Neural cell (in vitro differentiated cells): ENCODE data around the gene HOXB5. TPM values are rescaled to one million over a fixed set of nuclear protein-coding genes. Genes with fewer than 3 reads are reported as not detected.

Experiments used
- H2AFZ ChIP-seq: fragments of 200-600, 300-800 bp; sonication (generic), shearing (Covaris generic); 2 replicates; pipeline ENCODE4 v1.6.0; 2014; ENCODE audit warnings: low read depth, mild to moderate bottlenecking, antibody characterized with exemption, low read length, moderate library complexity
- H3F3A ChIP-seq: fragments of 200-600 bp; shearing (Covaris generic); 2 replicates; pipeline ENCODE4 v1.6.1; 2016; ENCODE audit warnings: mild to moderate bottlenecking, moderate library complexity, mixed read lengths, antibody characterized with exemption, low read length; ENCODE audit not compliant: insufficient read depth, poor library complexity, severe bottlenecking
- H3K27ac ChIP-seq: fragments of 200-600, 300-800 bp; sonication (generic), shearing (Covaris generic); 2 replicates; pipeline ENCODE4 v1.5.1; 2014; ENCODE audit warnings: mild to moderate bottlenecking, low read length, moderate library complexity
- H3K27me3 ChIP-seq: fragments of 300-800, 200-600 bp; sonication (generic), shearing (Covaris generic); 2 replicates; pipeline ENCODE4 v1.6.0; 2014; ENCODE audit warnings: mild to moderate bottlenecking, low read depth, low read length, moderate library complexity; ENCODE audit not compliant: insufficient read depth
- H3K36me3 ChIP-seq: fragments of 300-800, 200-600 bp; sonication (generic), shearing (Covaris generic); 2 replicates; pipeline ENCODE4 v1.5.1; 2014; ENCODE audit warnings: mild to moderate bottlenecking, antibody characterized with exemption, low read length, moderate library complexity; ENCODE audit not compliant: insufficient read depth
- H3K4me2 ChIP-seq: fragments of 300-800, 200-600 bp; sonication (generic), shearing (Covaris generic); 2 replicates; pipeline ENCODE4 v1.6.0; 2014; ENCODE audit warnings: mild to moderate bottlenecking, low read length
- H3K4me3 ChIP-seq: fragments of 300-800, 200-600 bp; sonication (generic), shearing (Covaris generic); 2 replicates; pipeline ENCODE4 v1.5.1; 2014; ENCODE audit warnings: mild to moderate bottlenecking, low read length, moderate library complexity
- H3K79me2 ChIP-seq: fragments of 200-600 bp; shearing (Covaris generic); replicated peaks from 2 replicates; pipeline ENCODE4 v1.6.0; 2014; ENCODE audit warnings: mild to moderate bottlenecking, low read length, moderate library complexity; ENCODE audit not compliant: insufficient read depth
- H3K9ac ChIP-seq: fragments of 300-800, 200-600 bp; sonication (generic), shearing (Covaris generic); 2 replicates; pipeline ENCODE4 v1.6.1; 2016; ENCODE audit warnings: mild to moderate bottlenecking, low read length, mixed read lengths
- H3K9me2 ChIP-seq: fragments of 200-600 bp; shearing (Covaris generic); 2 replicates; pipeline ENCODE4 v1.6.1; 2016; ENCODE audit warnings: mild to moderate bottlenecking, low read length, mixed read lengths; ENCODE audit not compliant: insufficient read depth
- H3K9me3 ChIP-seq: fragments of 200-600, 300-800 bp; sonication (generic), shearing (Covaris generic); 2 replicates; pipeline ENCODE4 v1.6.1; 2016; ENCODE audit warnings: mild to moderate bottlenecking, mixed run types, low read length, moderate library complexity, mixed read lengths
- H4K20me1 ChIP-seq: fragments of 200-600 bp; shearing (Covaris generic); 2 replicates; pipeline ENCODE4 v1.6.1; 2016; ENCODE audit warnings: mild to moderate bottlenecking, mixed run types; ENCODE audit not compliant: insufficient read depth
- CTCF ChIP-seq: fragments of 450-650 bp; IDR thresholded peaks from 2 replicates; pipeline ENCODE4 v1.5.1; 2014; ENCODE audit warnings: antibody characterized with exemption, mild to moderate bottlenecking, moderate library complexity; ENCODE audit not compliant: poor library complexity, severe bottlenecking
- EP300 ChIP-seq: fragments of 450-650 bp; conservative IDR thresholded peaks from 2 replicates; pipeline ENCODE4 v1.6.1; 2014; ENCODE audit warnings: antibody characterized with exemption, mild to moderate bottlenecking, moderate library complexity; ENCODE audit not compliant: poor library complexity, severe bottlenecking
- EZH2 ChIP-seq: fragments of 200-600, 300-800 bp; shearing (Covaris generic), sonication (generic); IDR thresholded peaks from 2 replicates; pipeline ENCODE4 v1.6.1; 2014; ENCODE audit warnings: antibody characterized with exemption, low read length, borderline replicate concordance, mild to moderate bottlenecking; ENCODE audit not compliant: insufficient read depth, poor library complexity, severe bottlenecking
- MXI1 ChIP-seq: fragments of 450-650 bp; conservative IDR thresholded peaks from 2 replicates; pipeline ENCODE4 v1.6.1; 2014; ENCODE audit warnings: antibody characterized with exemption, mild to moderate bottlenecking; ENCODE audit not compliant: poor library complexity, severe bottlenecking
- POLR2AphosphoS5 ChIP-seq: IDR thresholded peaks from 2 replicates; pipeline ENCODE4 v1.6.1; 2012
- RAD21 ChIP-seq: fragments of 450-650 bp; conservative IDR thresholded peaks from 2 replicates; pipeline ENCODE4 v1.6.1; 2014; ENCODE audit warnings: antibody characterized with exemption, mild to moderate bottlenecking, moderate library complexity
- REST ChIP-seq: IDR thresholded peaks from 2 replicates; pipeline ENCODE4 v1.6.1; 2012; ENCODE audit warnings: borderline replicate concordance
- SMC3 ChIP-seq: fragments of 450-650 bp; conservative IDR thresholded peaks from 2 replicates; pipeline ENCODE4 v1.6.1; 2014; ENCODE audit warnings: antibody characterized with exemption, mild to moderate bottlenecking, moderate library complexity; ENCODE audit not compliant: poor library complexity
- TAF1 ChIP-seq: IDR thresholded peaks from 2 replicates; pipeline ENCODE4 v1.6.1; 2012; ENCODE audit warnings: low read depth
- polyA plus RNA-seq: library from polyadenylated mRNA; depleted of rRNA; stranded (reverse); fragments of >200 nt; gene quantifications from 2 replicates; pipeline ENCODE4 v1.2.3, GENCODE V29; 2014

HOXB5 gene
- polyA plus RNA-seq, 1 donor from 2014 or later: not detected

- peak; percentile 11 for TF ChIP-seq EZH2
- TF ChIP-seq REST: no peak
- no peak for TF ChIP-seq SMC3
- no peak for TF ChIP-seq CTCF
- TF ChIP-seq MXI1: no peak
- H3K9me3 ChIP-seq: no peaks in the 10 kb centered on the region
- H2AFZ ChIP-seq: no peak overlapping the region
- no peaks in the 10 kb centered on the region for H3F3A ChIP-seq
- no peaks in the 10 kb centered on the region for H4K20me1 ChIP-seq
- no peak overlapping the region for H3K27ac ChIP-seq
- no peak overlapping the region for H3K4me3 ChIP-seq
- no peaks in the 10 kb centered on the region for H3K79me2 ChIP-seq
- no peak overlapping the region for H3K4me2 ChIP-seq
- no peaks in the 10 kb centered on the region for H3K36me3 ChIP-seq
- peaks cover 100% of the 10 kb centered on the region for H3K27me3 ChIP-seq
- H3K9ac ChIP-seq: no peak overlapping the region
- H3K9me2 ChIP-seq: no peaks in the 10 kb centered on the region
These were observed 39.7 kb upstream of the HOXB5 start for GRCh38 chr17:48633266-48633677.

GRCh38 chr17:48632579-48633265, 39.1 kb upstream of the HOXB5 start:
- Histone ChIP-seq H2AFZ (no peak overlapping the region), H4K20me1 (no peaks in the 10 kb centered on the region), H3K9me3 (no peaks in the 10 kb centered on the region), H3K4me3 (no peak overlapping the region), H3K27me3 (peaks cover 100% of the 10 kb centered on the region), H3K36me3 (no peaks in the 10 kb centered on the region), H3K9me2 (no peaks in the 10 kb centered on the region), H3K4me2 (no peak overlapping the region), H3K9ac (no peak overlapping the region), H3F3A (no peaks in the 10 kb centered on the region), H3K79me2 (no peaks in the 10 kb centered on the region), H3K27ac (no peak overlapping the region)
- TF ChIP-seq RAD21: no peak
- no peak for TF ChIP-seq MXI1
- TF ChIP-seq EZH2: no peak
- TF ChIP-seq SMC3: no peak
- no peak for TF ChIP-seq REST
- TF ChIP-seq EP300: no peak
- no peak for TF ChIP-seq POLR2AphosphoS5
- no peak for TF ChIP-seq TAF1
- no peak for TF ChIP-seq CTCF
